ENCODE data around the gene ANKRD13C.
"Not testable (repeated sequence)": the region's sequence is repeated elsewhere in the genome, so short reads cannot be mapped to it uniquely, and the experiment has no call there.

The ANKRD13C gene, protein sequence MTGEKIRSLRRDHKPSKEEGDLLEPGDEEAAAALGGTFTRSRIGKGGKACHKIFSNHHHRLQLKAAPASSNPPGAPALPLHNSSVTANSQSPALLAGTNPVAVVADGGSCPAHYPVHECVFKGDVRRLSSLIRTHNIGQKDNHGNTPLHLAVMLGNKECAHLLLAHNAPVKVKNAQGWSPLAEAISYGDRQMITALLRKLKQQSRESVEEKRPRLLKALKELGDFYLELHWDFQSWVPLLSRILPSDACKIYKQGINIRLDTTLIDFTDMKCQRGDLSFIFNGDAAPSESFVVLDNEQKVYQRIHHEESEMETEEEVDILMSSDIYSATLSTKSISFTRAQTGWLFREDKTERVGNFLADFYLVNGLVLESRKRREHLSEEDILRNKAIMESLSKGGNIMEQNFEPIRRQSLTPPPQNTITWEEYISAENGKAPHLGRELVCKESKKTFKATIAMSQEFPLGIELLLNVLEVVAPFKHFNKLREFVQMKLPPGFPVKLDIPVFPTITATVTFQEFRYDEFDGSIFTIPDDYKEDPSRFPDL

DNA sequence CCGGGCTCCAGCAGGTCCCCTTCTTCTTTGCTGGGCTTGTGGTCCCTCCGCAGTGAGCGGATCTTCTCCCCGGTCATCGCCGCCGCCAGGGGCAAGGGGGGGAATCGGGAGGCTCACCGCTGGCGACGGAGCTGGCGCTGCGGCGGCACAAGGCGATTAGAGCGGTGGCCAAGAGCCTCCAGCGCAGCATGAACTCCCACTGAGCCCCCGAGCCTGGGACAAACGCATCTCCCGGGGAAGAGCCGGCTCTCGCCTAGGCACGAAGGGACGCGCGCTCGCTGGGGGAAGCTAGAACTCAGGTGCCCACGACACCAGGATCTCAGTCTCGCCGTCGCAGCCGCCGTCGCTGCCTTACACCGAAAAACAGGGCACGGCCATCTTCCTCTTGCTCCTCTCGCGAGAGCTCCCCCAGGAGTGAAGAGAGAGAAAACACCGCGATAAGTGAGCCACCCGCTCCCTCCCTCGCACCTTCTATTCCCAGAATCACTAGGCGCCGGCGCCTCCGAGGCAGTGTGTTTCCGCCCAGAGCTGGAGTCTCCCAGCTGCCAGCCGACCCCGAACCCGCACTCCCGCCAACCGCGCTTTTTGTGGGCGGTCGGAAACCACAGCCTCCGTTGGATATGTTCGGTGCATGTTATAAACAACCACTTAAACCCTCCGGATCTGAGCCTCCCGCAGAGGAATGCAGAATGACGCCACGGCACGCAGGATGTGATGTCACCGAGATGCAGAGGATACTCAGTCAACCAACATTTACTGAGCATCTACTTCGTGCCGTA lies at the start of gene ANKRD13C:
Gene ANKRD13C, minus strand, starts transcription at position 391 of the 779 bp plus-strand sequence. Its CDS starts 314 bp downstream, at position 77.
- peak; percentile 80 for DNase-seq (ENCODE audit: low read depth)

DNA sequence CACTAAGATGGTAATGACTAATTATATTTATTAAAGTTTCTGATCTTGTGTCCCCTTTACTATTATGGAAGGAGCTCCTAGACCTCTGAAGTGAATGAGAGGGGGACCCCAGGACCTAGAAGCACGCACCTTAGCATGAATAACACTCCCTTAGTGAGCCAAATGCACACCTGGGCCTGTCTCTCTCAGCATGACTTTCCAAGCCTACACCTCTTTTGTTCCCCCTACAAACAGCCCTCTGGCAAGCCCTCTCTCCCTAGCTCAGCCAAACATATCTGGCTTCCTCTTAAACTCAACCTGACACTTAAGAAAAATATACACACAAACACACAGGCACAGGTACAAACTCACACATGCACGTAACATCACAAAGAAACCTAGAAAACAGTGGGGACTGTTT lies 49.2 kb upstream of the ANKRD13C start:
- no peak for DNase-seq (ENCODE audit: low read depth)

DNA sequence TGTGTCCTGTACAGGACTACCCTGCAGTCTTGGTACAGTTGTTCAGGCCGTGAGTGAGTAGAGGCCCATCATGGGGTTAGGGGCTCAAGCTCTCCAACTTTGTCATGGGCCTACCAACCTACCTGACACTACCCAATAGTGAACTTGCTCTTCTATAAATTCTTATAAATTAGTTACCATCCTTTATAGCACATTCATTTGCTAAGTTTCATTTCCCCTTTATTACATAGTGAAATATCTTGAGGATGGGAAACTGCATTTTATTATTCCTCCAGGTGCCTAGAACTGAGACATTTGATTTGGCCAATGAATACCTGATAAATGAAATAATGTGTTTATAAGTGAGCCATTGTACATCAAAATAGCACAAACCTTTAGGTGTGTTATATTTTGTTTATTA lies 47.5 kb upstream of the ANKRD13C start:
- DNase-seq (ENCODE audit: low read depth) = no peak

DNA sequence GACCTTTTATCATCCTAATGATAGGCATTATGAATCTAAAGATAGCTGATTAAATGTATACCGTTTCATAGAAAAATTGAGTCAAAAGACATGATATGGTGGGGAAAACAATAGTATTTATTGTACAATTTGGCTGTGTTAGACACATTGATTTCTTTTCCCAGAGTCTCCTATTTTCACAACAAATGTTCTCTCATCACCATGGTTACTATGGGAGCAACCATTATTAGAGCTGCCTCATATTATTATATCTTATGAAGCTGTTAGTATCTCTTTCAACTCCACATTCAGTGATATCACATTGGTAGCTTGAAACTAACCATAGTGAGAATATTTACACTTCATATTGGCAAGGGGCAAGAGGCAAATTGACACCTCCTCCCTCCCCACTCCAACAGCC lies 45.8 kb upstream of the ANKRD13C start:
- no peak for DNase-seq (ENCODE audit: low read depth)

DNA sequence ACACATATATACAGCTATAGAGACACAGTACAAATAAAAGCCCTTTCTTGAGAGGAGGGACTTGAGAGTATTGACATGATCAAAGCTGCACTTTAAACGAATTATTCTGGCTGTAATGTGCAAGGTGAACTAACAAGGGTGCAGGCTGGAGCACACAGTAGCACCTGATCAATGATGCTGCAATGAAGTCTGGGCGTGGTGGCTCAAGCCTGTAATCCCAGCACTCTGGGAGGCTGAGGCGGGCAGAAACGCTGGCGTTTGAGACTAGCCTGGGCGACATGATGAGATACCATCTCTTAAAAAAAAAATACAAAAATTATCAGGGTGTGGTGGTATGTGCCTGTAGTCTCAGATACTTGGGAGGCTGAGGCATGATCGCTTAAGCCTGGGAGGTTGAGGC lies 42.5 kb upstream of the ANKRD13C start:
- no peak for DNase-seq (ENCODE audit: low read depth)

DNA sequence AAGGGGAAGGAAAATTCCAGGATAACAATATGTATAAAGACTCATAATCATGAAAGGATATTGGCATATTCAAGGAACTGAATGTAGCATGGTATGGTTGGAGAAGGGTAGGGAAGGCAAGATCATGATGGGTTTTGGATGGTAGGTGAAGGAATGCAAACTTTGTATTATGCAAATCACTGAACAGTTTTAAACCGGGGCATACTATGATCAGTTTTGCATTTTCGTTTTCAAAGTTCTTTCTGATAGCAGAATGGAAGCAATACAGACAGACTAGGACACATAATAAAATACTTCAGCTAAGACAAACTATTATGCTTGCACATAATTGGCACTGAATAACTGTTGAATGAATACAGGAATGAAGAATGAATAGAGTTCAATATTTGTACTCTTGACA lies 42.1 kb upstream of the ANKRD13C start:
- DNase-seq (ENCODE audit: low read depth) = no peak

DNA sequence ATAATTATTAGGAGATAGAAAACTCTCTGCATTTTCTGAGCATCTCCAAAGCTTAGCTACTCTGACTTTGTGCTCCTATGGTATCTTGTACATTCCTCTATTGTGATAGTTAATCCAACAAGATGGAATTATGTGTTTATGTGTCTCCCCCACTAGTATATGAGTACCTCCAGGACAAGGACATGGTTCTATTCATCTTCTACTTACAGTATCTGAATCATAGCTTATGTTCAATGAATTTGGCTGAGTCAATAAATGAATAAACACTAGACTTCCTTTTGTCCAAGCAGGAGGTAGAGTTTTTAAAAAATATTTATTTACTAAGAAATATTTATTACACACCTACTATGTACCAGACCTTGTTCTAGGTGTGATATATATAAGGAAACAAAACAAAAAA lies 38.1 kb upstream of the ANKRD13C start:
- no peak for DNase-seq (ENCODE audit: low read depth)

DNA sequence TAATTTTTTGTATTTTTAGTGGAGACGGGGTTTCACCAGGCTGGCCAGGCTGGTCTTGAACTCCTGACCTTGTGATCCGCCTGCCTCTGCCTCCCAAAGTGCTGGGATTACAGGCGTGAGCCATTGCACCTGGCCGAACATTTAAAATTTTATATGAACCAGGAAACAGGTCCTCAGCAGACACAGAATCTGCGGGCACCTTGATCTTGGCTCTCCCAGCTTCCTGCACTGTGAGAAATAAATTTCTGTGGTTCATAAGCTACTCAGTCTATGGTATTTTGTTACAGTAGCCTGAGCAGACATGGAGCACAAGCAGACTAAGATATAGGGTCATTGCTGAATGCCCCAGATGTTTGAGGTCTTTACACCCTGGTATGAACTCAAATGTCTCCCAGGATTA lies 33.0 kb upstream of the ANKRD13C start:
- DNase-seq (ENCODE audit: low read depth) = no peak

DNA sequence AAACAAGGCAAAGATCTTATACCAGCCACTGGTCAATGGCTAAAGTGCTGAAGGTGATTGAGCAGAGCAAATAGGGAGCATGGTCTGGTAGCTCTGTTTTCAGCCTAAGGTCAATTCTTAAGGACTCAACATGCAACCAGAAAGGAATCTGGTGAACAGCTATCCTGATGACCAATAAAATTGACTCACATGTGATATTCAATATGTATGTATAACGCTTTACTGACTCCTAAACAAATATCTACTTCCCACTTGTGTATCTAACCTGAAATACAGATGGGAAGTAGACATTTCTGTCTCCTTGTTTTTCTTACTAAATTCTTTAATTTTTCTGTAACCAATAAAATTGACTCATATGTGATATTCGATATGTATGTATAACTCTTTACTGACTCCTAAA lies 31.6 kb upstream of the ANKRD13C start:
- DNase-seq (ENCODE audit: low read depth) = no peak

DNA sequence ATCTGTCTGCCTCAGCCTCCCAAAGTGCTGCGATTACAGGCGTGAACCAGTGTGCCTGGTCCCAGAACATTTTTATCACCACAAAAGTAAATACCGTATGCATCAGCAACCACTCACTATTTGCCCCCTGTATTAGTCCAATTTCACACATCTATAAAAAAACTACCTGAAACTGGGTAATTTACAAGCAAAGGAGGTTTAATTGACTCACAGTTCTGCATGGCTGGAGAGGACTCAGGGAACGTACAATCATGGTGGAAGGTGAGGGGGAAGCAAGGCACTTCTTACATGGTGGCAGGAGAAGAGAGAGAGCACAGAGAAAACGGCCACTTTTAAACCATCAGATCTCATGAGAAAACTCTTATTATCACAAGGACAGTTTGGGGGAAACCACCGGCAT lies 31.0 kb upstream of the ANKRD13C start:
- DNase-seq (ENCODE audit: low read depth) = no peak

DNA sequence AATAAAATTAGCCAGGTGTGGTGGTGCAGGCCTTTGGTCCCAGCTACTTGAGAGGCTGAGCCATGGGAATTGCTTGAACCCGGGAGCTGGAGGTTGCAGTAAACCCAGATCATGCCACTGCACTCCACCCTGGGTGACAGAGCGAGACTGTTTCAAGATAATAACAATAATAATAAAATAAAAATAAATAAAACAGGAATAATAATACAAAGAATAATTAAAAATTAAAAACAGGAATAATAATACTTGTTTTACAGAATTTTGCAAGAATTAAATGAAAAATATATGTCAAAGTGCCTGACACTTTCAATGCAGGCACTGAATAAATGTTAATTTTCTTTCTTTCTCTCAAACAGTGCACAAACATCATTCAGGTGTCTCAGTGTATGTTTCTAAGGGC lies 30.0 kb upstream of the ANKRD13C start:
- no peak for DNase-seq (ENCODE audit: low read depth)

DNA sequence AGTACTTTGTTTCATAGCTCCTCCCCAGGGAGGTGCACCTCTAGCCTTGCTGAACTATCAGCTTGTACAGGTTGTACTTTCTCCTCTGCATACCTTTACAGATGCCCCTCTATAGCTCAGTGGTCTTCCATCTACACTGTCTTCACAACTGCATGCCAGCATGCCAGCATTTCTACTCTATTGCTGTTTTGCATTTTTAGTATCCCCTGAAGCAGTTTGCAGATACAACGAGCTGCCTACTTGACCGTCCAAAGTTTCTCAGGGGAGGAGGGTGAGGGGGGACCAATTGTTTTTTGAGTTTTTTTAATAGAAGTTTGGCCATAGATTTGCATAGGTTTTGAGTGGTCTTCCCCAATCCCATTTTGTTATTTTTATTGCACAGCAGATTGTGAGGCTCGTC lies 29.0 kb upstream of the ANKRD13C start:
- no peak for DNase-seq (ENCODE audit: low read depth)

DNA sequence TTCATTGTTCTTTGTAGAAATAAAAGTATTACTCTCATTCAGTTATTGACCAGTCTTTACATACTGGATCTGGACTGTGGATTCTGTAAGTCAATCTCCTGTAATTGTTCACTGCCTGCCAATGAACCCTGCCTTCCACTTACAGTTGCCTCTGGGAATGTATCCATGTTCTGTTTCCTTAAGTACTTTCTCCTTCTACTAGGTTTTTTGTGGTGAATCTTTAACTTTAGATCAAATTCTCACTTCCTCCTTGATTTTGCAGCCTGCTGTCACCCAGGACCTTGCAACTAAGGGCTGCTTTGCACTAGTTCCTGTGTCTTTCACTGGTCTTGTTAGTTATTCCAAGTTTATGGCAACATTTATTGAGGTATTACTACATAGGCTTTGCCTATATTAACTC lies 28.2 kb upstream of the ANKRD13C start:
- no peak for DNase-seq (ENCODE audit: low read depth)

DNA sequence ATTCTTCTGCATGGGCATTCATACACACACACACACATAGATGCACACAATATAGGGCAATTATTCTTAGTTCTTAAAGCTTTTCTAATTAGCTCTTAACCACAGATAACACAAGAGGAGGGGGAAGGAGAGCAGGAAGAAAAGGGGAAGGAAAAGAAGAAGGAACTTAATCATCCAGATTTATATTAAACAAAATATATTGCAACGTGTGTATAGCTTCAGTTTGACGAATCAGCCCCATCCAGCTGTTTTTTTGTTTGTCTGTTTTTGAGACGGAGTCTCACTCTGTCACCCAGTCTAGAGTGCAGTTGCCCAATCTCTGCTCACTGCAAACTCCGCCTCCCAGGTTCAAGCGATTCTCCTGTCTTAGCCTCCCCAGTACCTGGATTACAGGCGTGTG lies 21.7 kb upstream of the ANKRD13C start:
- DNase-seq (ENCODE audit: low read depth) = no peak

DNA sequence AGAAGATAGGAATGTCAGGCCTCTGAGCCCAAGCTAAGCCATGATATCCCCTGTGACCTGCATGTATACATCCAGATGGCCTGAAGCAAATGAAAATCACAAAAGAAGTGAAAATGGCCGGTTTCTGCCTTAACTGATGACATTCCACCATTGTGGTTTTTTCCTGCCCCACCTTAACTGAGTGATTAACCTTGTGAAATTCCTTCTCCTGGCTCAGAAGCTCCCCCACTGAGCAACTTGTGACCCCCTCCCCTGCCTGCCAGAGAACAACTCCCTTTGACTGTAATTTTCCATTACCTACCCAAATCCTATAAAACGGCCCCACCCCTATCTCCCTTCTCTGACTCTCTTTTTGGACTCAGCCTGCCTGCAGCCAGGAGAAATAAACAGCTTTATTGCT lies 19.1 kb upstream of the ANKRD13C start:
- DNase-seq (ENCODE audit: low read depth) = not testable (repeated sequence)

DNA sequence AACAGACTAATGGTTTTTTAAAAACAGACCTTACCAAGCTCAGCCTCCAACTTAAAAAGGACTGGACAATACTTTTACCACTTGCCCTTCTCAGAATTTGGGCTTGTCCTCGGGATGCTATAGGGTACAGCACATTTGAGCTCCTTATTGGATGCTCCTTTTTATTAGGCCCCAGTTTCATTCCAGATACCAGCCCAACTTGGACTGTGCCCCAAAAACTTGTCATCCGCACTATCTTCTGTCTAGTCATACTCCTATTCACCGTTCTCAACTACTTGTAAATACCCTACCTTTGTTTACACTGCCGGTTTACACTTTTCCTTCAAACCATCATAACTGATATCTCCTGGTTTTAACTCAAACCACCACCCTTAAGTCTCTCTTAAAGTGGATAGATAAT lies 17.9 kb upstream of the ANKRD13C start:
- no peak for DNase-seq (ENCODE audit: low read depth)

DNA sequence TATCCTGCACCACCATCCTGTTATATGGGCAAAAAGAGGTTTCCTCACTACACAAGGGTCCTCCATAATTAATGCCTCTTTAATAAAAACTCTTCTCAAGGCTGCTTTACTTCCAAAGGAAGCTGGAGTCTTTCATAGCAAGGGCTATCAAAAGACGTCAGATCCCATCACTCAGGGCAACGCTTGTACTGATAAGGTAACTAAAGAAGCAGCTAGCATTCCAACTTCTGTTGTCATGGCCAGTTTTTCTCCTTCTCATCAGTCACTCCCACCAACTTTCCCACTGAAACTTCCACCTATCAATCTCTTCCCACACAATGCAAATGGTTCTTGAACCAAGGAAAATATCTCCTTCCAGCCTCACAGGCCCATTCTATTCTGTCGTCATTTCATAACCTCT lies 17.1 kb upstream of the ANKRD13C start:
- DNase-seq (ENCODE audit: low read depth) = not testable (repeated sequence)

DNA sequence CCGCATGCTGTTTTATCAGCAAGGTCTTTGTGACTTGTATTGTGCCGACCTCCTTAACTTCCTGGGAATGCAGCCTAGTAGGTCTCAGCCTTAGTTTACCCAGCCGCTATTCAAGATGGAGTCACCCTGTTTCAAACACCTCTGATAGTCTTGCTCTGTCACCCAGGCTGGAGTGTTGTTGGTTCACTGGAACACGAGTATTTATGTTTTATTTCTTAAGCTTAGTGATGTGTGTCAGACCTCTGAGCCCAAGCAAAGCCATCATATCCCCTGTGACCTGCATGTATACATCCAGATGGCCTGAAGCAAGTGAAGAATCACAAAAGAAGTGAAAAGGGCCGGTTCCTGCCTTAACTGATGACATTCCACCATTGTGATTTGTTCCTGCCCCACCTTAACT lies 12.9 kb upstream of the ANKRD13C start:
- DNase-seq (ENCODE audit: low read depth) = not testable (repeated sequence)

DNA sequence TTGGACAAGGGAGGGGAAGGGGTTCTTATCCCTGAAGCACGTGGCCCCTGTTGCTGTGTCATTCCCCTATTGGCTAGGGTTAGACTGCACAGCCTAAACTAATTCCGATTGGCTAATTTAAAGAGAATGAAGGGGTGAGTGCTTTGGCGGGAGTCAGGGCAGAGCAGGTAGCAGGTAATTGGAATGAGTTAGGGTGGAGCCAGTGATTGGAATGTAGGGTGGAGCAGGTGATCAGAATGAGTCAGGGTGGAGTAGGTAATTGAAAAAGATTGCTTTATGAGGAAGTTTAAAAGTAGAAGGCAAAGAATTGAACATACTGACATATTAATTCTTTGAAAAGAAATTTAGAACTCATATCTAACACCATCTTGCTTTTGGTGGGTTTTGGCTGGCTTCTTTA lies 12.5 kb upstream of the ANKRD13C start:
- not testable (repeated sequence) for DNase-seq (ENCODE audit: low read depth)

DNA sequence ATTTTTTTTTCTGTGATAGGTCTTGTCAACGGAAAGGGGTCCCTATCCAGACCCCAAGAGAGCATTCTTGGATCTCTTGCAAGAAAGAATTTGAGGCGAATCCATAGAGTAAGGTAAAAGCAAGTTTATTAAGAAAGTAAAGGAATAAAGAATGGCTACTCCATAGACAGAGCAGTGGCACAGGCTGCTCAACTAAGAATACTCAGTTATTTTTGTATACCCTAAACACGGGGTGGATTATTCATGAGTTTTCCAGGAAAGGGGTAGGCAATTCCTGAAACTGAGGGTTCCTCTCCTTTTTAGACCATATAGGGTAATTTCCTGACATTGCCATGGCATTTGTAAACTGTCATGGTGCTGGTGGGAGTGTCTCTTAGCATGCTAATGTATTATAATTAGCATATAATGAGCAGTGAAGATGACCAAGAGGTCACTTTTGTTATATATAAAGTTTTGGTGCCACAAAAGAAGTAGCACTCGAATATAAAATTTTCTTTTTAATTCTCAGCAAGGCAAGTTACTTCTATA lies 12.0 kb upstream of the ANKRD13C start:
- not testable (repeated sequence) for DNase-seq (ENCODE audit: low read depth)

DNA sequence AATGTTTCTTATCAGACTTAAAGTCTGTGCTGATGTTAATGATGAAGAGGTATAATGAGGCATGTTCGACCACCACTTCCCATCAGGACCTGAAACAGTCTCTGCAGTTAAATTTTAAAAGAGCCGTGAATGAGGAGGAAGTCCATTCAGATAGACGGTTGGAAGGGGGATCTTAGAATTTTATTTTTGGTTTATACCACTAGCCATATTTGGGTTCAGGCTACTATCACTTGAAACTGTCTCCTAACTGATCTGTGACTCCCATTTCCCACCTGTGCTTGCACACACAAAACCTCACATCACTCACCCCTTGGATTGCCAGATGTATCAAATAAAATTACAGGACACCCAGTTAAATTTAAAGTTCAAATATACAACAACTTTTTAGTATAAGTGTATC lies 9.9 kb upstream of the ANKRD13C start:
- no peak for DNase-seq (ENCODE audit: low read depth)

DNA sequence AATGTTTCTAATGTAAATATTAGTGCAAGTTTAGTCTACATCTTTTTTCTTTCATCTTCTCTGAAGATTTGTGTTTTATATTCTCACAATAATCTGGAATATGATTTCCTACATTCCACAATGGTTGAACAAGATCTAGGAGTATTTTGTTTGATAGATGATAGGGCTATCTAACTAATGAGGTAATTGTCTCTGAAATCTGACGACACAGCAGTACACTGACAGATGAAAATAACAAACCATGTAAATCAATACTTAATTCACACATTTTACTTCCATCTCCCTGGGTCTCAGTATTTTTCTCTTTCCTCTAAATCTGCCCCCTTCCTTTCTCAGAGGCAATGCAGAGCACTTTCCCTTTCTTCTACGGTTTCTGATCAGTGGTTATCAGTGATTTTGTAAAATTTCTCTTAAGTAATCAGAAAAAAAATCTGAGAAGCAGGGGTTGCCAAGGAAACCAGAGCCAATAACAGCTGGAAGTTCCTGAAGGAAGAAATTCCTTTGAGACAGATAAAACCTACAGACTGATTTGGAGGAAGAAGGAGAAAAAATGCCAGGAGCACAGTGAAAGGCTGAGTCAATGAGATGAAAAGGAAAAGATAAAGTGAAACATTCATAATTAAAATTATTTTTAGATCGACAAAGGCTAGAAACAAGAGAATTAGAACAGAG lies 7.3 kb upstream of the ANKRD13C start:
- DNase-seq (ENCODE audit: low read depth) = no peak

Measured in stimulated activated CD8-positive, alpha-beta memory T cell treated with anti-CD3 and anti-CD28 coated beads, Interleukin-12 subunit alpha, Interleukin-12 subunit beta, amount 100 ng/mL, for 1 hour (primary cell).